ENCODE measurements around the gene SRGAP3.

DNA sequence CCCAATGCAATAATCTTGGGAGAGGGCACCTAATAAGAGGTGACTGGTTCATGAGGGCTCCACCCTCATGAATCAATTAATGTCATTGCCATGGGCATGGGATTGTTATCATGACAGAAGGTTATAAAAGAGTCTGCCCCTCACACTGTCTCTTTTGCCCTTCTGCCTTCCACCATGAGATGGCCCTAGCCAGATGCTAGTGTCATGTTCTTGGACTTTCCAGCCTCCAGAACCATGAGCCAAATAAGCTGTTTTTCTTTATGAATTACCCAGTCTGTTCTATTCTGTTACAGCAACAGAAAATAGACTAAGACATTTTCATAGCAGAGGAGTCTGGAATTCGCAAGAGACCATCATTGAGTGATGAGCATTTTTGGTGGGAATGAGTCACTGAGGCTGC is 270.2 kb downstream of the SRGAP3 start:
- no peak for TF ChIP-seq EZH2 (IDR thresholded peaks at IDR 0.05; ENCODE audit: borderline replicate concordance, low read length)
- TF ChIP-seq, protein P1, sequence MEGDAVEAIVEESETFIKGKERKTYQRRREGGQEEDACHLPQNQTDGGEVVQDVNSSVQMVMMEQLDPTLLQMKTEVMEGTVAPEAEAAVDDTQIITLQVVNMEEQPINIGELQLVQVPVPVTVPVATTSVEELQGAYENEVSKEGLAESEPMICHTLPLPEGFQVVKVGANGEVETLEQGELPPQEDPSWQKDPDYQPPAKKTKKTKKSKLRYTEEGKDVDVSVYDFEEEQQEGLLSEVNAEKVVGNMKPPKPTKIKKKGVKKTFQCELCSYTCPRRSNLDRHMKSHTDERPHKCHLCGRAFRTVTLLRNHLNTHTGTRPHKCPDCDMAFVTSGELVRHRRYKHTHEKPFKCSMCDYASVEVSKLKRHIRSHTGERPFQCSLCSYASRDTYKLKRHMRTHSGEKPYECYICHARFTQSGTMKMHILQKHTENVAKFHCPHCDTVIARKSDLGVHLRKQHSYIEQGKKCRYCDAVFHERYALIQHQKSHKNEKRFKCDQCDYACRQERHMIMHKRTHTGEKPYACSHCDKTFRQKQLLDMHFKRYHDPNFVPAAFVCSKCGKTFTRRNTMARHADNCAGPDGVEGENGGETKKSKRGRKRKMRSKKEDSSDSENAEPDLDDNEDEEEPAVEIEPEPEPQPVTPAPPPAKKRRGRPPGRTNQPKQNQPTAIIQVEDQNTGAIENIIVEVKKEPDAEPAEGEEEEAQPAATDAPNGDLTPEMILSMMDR (IDR thresholded peaks at IDR 0.05; ENCODE audit: low read length), result no peak
